GM21528 (cell line): ENCODE results near the gene KCNMB2.

ENCODE experiments used
- ATAC-seq: cut with Tn5 transposase; IDR thresholded peaks from one replicate; pipeline ENCODE4 v1.9.1; 2021; ENCODE audit warnings: mild to moderate bottlenecking, moderate library complexity; ENCODE audit not compliant: unreplicated experiment, low FRiP score

Gene KCNMB2

GRCh38 chr3:178562947-178563232, 26.7 kb downstream of the KCNMB2 start:
- ATAC-seq, result no peak

- no peak for ATAC-seq
These were observed 31.4 kb downstream of the KCNMB2 start for GRCh38 chr3:178567611-178568010.

DNA sequence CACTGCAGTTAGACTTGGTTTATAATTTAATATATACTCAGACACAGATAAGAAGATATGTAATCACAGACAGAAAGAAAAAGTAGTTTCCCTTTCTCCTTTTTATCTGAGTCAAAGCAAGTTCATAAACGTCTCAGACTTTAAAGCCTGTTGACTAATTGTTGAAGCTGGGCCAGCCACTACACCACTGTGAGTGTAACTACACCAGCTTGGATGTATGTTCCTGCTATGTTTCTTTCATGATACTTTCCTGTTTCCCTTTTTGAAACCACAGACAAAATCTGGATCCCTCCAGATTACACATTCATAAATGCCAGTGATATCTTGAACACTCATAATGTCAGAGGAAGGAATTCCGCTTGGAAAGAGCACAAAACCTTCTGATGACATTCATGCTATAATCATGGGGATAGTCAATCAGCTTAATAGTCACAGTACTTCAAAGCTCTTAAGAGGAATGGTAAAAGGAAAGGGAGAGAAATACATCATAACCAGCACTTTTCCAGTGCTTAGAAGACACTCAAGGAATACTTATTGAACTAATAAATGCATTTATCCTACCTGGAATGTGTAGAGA, 32.0 kb downstream of the KCNMB2 start:
- no peak for ATAC-seq

GRCh38 chr3:178568911-178569310, 32.7 kb downstream of the KCNMB2 start:
- ATAC-seq, result no peak

DNA sequence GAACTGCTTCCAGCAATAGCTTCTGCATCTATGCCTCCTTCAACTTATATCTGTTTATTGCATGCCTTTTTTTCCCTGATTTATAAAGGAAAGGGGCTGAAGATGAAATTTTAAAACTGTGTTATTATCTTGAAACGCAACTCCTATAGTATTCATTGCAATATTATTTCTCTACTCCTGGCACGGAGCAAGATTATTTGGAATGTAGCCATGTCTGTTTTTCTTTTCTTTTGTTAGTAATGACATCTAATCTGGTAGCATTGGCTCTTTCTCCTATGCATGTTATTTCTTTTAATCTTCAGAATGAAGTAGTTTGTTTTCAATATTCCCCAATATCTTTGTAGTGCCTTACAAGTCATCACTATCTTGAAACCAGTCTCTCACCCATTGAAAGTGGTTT, 33.6 kb downstream of the KCNMB2 start:
- ATAC-seq, result no peak

- no peak for ATAC-seq
These were observed 47.8 kb downstream of the KCNMB2 start for GRCh38 chr3:178583963-178584575.

- ATAC-seq, result no peak
These were observed 48.6 kb downstream of the KCNMB2 start for GRCh38 chr3:178584722-178585380.

GRCh38 chr3:178585454-178585853, 49.2 kb downstream of the KCNMB2 start:
- ATAC-seq, result no peak

DNA sequence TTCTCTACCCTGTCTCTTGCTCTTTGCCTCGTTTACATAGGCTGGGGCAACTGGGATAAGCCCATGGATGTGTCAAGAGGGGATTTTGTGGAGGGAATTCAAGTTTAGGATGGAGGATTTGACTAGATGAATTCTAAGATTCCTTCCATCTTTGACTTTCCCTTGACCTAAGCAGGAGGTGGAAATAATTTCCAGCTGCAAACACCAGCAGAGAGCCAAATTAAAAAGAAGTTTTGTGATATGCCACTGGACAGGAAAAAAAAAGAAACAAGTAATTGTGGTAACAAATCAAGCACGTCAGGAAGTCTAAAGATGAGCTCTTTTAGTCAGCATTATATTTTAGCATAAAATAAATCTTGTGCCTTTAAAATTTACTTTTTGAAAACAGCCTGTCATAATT, 49.8 kb downstream of the KCNMB2 start:
- ATAC-seq, result no peak

GRCh38 chr3:178588628-178589027, 52.4 kb downstream of the KCNMB2 start:
- no peak for ATAC-seq

- no peak for ATAC-seq
These were observed 57.5 kb downstream of the KCNMB2 start for GRCh38 chr3:178593786-178594185.

GRCh38 chr3:178597371-178597770, 61.1 kb downstream of the KCNMB2 start:
- ATAC-seq, result no peak

- no peak for ATAC-seq
These were observed 66.6 kb downstream of the KCNMB2 start for GRCh38 chr3:178602856-178603255.

DNA sequence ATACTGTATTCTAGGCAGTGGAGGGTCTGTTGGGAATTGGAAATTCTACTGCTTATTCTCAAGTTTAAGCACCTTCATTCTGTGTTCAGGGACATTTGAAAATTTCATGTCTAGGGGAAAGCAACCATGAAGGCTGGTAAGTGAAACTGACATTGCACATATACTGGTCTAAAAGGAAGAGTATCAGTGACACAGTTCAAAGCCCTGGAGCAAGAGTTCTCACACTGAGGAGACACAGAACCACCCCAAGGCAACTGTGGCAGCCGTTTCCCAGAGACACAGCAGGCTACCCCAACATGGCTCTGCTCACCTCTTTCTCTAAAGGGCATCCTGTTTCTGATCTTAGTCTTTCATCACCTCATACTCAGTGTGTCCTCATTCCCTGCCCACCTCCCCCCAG, 67.5 kb downstream of the KCNMB2 start:
- no peak for ATAC-seq

DNA sequence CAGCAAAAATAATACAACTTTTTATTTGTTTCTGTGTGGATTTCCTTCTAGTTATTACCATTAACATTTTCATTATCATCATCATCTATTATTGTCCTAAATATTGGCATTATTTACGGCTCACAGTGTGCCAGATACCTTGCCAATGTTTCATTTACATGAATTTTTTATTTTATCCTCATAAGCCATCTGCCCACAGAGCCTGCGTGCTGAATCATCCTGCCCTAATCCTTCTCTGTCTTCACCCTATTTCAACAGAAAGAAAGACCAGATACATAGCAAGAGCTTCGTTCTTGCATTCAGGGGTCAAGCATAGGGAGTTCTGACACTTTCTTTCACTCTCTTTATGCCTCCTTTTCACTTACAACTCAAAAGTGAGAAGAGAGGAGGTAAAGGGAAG, 82.0 kb downstream of the KCNMB2 start:
- ATAC-seq, result no peak

DNA sequence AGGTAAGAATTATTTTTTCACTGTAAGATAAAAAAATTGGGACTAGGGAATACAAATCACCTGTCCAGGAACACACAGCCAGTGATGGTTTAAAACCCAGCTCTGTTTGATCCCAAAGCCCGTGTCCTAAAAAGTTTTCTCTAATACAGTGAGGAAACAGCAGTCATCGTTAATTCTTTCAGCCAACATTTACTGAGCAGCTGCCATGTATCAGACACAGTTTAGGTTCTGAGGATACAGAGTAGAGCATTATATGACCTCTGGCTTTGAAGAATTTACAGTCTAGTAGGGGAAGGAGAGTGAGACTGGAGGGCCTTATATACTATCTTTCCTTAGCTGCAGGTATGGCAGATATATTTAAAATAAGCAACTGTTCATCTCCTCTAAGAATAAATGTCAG, 82.7 kb downstream of the KCNMB2 start:
- ATAC-seq, result no peak

- ATAC-seq, result no peak
These were observed 87.5 kb downstream of the KCNMB2 start for GRCh38 chr3:178623666-178624255.

GRCh38 chr3:178624276-178624675, 88.0 kb downstream of the KCNMB2 start:
- no peak for ATAC-seq

GRCh38 chr3:178625053-178625600, 88.9 kb downstream of the KCNMB2 start:
- no peak for ATAC-seq

GRCh38 chr3:178628037-178628436, 91.8 kb downstream of the KCNMB2 start:
- ATAC-seq, result no peak

DNA sequence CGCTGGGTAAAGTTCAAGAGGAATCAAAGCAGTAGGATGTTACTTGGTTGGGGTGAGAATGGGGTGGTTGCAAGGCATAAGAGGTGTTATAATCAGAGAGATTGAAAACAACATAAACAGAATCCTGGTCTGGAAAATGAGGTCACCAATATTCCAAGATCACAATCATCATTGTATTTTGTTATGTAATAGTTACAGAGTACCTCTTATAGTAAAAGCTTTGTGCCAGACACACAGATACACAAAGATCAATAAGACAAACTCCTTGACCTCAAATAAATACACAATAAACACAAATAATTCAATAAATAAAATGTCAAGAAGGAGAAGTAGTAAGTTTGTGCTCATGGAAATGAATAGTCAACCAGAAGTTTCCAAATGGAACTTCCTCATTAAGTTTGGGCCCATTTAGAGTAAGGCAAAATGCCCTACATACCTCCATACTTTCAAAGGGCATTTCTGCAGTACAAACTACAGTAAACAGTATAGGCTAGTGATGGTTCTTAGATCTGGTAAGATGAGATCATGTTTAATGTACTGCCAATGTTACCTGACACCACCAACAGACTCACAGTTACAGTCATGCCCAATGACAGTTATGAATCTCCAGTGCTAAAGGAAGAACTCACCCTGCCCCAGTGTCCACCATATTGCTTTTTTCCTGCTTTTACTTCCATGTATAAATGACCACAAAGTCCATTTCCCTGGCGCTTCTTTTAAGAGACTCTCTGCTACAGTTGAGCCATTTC, 93.4 kb downstream of the KCNMB2 start:
- ATAC-seq, result no peak
